ENCODE results near the gene RACK1.

GRCh38 chr5:181220178-181220515, 23.6 kb downstream of the RACK1 start:
- TF ChIP-seq CTCF (IDR thresholded peaks at IDR 0.05; ENCODE audit: low read depth, low read length, poor library complexity, severe bottlenecking) (no peak), EZH2phosphoT487 (IDR thresholded peaks at IDR 0.05; ENCODE audit: borderline replicate concordance, low read length) (no peak)

All from DOHH2 (cell line).